Naive thymus-derived CD4-positive, alpha-beta T cell (primary cell): Measurements from ENCODE around the gene TECPR1. TPM values are rescaled to one million over a fixed set of nuclear protein-coding genes. Genes with fewer than 3 reads are reported as not detected.

ENCODE experiments used
- ATAC-seq: fragments of 150-1000 bp; cut with Tn5 transposase; 2 replicates; pipeline ENCODE4 v1.10.0; 2021; ENCODE audit warnings: mild to moderate bottlenecking, moderate library complexity
- CTCF ChIA-PET: fragments of 350-600 bp; sonication (Branson Sonifier 250); formaldehyde crosslinking; loops from one replicate; lab custom pipeline; 2021; ENCODE audit warnings: antibody characterized with exemption; lab: Charles Lee
- POLR2A ChIA-PET: fragments of 350-600 bp; sonication (Branson Sonifier 250); formaldehyde crosslinking; loops from one replicate; lab custom pipeline; 2021; ENCODE audit warnings: antibody characterized with exemption, inconsistent platforms; lab: Charles Lee
- DNase-seq, 9 donors: peaks; one replicate each; pipeline versions ENCODE4 v3.0.0 to v3.0.0-alpha.2; 2020 to 2022; ENCODE audit warnings: mixed read lengths in 1 of 9
- H3K27ac ChIP-seq: one replicate; pipeline ENCODE4 v1.7.0; 2013; ENCODE audit warnings: mild to moderate bottlenecking, low read depth, low read length, moderate library complexity
- H3K27me3 ChIP-seq, 2 donors: one replicate each; pipeline ENCODE4 v1.7.0; 2013; ENCODE audit warnings: low read length in 2 of 2, mild to moderate bottlenecking in 2 of 2, moderate library complexity in 2 of 2; ENCODE audit not compliant: control insufficient read depth in 2 of 2, insufficient read depth in 2 of 2
- H3K36me3 ChIP-seq, 3 experiments: 1 replicate in 2 of 3; 2 replicates in 1 of 3; pipeline ENCODE4 v1.7.0; 2013; ENCODE audit warnings: low read length in 3 of 3, mild to moderate bottlenecking in 3 of 3, moderate library complexity in 1 of 3; ENCODE audit not compliant: insufficient read depth in 3 of 3, control insufficient read depth in 2 of 3
- H3K4me1 ChIP-seq, 2 donors: one replicate each; pipeline ENCODE4 v1.7.0; 2013; ENCODE audit warnings: low read length in 2 of 2, mild to moderate bottlenecking in 2 of 2, moderate library complexity in 1 of 2; ENCODE audit not compliant: control insufficient read depth in 2 of 2, insufficient read depth in 2 of 2
- H3K4me3 ChIP-seq: 2 replicates; pipeline ENCODE4 v1.7.0; 2013; ENCODE audit warnings: mild to moderate bottlenecking, low read length
- H3K9me3 ChIP-seq, 3 experiments: 1 replicate in 2 of 3; 2 replicates in 1 of 3; pipeline ENCODE4 v1.7.0; 2013; ENCODE audit warnings: low read length in 3 of 3; ENCODE audit not compliant: control insufficient read depth in 2 of 3
- H3K27ac Mint-ChIP-seq, 9 donors: one replicate each; pipeline ENCODE4 v1.8.0; 2020 to 2022; ENCODE audit warnings: mixed read lengths in 9 of 9, mild to moderate bottlenecking in 8 of 9, moderate library complexity in 5 of 9, inconsistent platforms in 2 of 9
- H3K27me3 Mint-ChIP-seq, 5 donors: one replicate each; pipeline ENCODE4 v1.8.0; 2021 to 2022; ENCODE audit warnings: mixed read lengths in 5 of 5, mild to moderate bottlenecking in 1 of 5
- H3K36me3 Mint-ChIP-seq, 5 donors: one replicate each; pipeline ENCODE4 v1.8.0; 2020 to 2022; ENCODE audit warnings: mixed read lengths in 5 of 5, mild to moderate bottlenecking in 3 of 5, inconsistent platforms in 1 of 5
- H3K4me1 Mint-ChIP-seq, 7 donors: one replicate each; pipeline ENCODE4 v1.8.0; 2020 to 2022; ENCODE audit warnings: mixed read lengths in 7 of 7, mild to moderate bottlenecking in 3 of 7, inconsistent platforms in 1 of 7
- H3K4me3 Mint-ChIP-seq, 10 donors: one replicate each; pipeline ENCODE4 v1.8.0; 2020 to 2022; ENCODE audit warnings: mild to moderate bottlenecking in 10 of 10, mixed read lengths in 10 of 10, moderate library complexity in 6 of 10, inconsistent platforms in 2 of 10
- H3K9me3 Mint-ChIP-seq, 11 donors: one replicate each; pipeline ENCODE4 v1.8.0; 2020 to 2022; ENCODE audit warnings: mixed read lengths in 11 of 11, mild to moderate bottlenecking in 4 of 11, inconsistent platforms in 1 of 11, moderate library complexity in 1 of 11
- intact Hi-C, 2 donors: fragments of 100-400 bp; cut with micrococcal nuclease; formaldehyde crosslinking; loops; one replicate each; pipeline ENCODE4 v1.15.1; 2023
- polyA plus RNA-seq, 2 donors: library from polyadenylated mRNA; unstranded; fragments of 300-500 nt; fragmentation: Illumina TruSeq; gene quantifications; one replicate each; pipeline ENCODE4 v1.2.3, GENCODE V29; 2021
- total RNA-seq, 6 experiments: library from RNA in 5 of 6; stranded (reverse) in 5 of 6; gene quantifications; 1 replicate in 5 of 6; 2 replicates in 1 of 6; pipeline ENCODE4 v1.2.3 and lab custom pipeline; 2021 to 2026

TECPR1 gene
- total and polyA plus RNA-seq, 7 experiments from 2014 or later, result 21.0 to 203 (median 119) TPM

GRCh38 chr7:98295467-98296192, 43.6 kb upstream of the TECPR1 start:
- H3K36me3 Mint-ChIP-seq, result peaks cover 0 to 6% (median 0%) of the 10 kb centered on the region in 5 donors
- Histone ChIP-seq H3K27me3 (no peaks in the 10 kb centered on the region), H3K27ac (no peak overlapping the region), H3K36me3 (peaks cover 0 to 27% (median 0%) of the 10 kb centered on the region in 3 experiments), H3K4me1 (no peaks in the 10 kb centered on the region), H3K9me3 (no peaks in the 10 kb centered on the region), H3K4me3 (no peak overlapping the region)
- ATAC-seq (no peak), DNase-seq (no peak)
- CTCF ChIA-PET, result no interaction called here
- H3K27me3 Mint-ChIP-seq, result no peaks in the 10 kb centered on the region
- POLR2A ChIA-PET, result interaction anchor here (0.6 kb wide), 1 partner anchor 9 kb away, joined by 5 read pairs; no protein-coding TSS in a partner anchor
- intact Hi-C loops, result no loop called here
- peaks cover 0 to 2% (median 0%) of the 10 kb centered on the region in 7 donors for H3K4me1 Mint-ChIP-seq
- no peak overlapping the region for H3K4me3 Mint-ChIP-seq
- H3K27ac Mint-ChIP-seq, result no peak overlapping the region
- no peaks in the 10 kb centered on the region for H3K9me3 Mint-ChIP-seq

GRCh38 chr7:98294798-98295382, 42.9 kb upstream of the TECPR1 start:
- no peaks in the 10 kb centered on the region for H3K27me3 Mint-ChIP-seq
- Histone ChIP-seq H3K27ac (no peak overlapping the region), H3K36me3 (peaks cover 0 to 28% (median 0%) of the 10 kb centered on the region in 3 experiments), H3K27me3 (no peaks in the 10 kb centered on the region), H3K4me3 (no peak overlapping the region), H3K4me1 (no peaks in the 10 kb centered on the region), H3K9me3 (no peaks in the 10 kb centered on the region)
- intact Hi-C loops, result no loop called here
- peaks cover 0 to 2% (median 0%) of the 10 kb centered on the region in 7 donors for H3K4me1 Mint-ChIP-seq
- CTCF ChIA-PET, result no interaction called here
- no peak overlapping the region for H3K4me3 Mint-ChIP-seq
- no peaks in the 10 kb centered on the region for H3K9me3 Mint-ChIP-seq
- ATAC-seq, result peak; percentile 65
- POLR2A ChIA-PET, result interaction anchor here (0.6 kb wide), 1 partner anchor 15 kb away, joined by 3 read pairs; no protein-coding TSS in a partner anchor
- peaks cover 0 to 6% (median 0%) of the 10 kb centered on the region in 5 donors for H3K36me3 Mint-ChIP-seq
- peak in 1 of 9 donors; percentile 36 for DNase-seq
- peak overlapping the region in 1 of 9 donors; percentile 41 for H3K27ac Mint-ChIP-seq

- intact Hi-C loops, result no loop called here
- Histone ChIP-seq H3K27me3 (no peaks in the 10 kb centered on the region), H3K36me3 (peaks cover 0 to 28% (median 0%) of the 10 kb centered on the region in 3 experiments), H3K27ac (no peak overlapping the region), H3K9me3 (no peaks in the 10 kb centered on the region), H3K4me3 (no peak overlapping the region), H3K4me1 (no peaks in the 10 kb centered on the region)
- POLR2A ChIA-PET, result interaction anchor here (0.6 kb wide), 1 partner anchor 14 kb away, joined by 3 read pairs; no protein-coding TSS in a partner anchor
- no peaks in the 10 kb centered on the region for H3K9me3 Mint-ChIP-seq
- peak overlapping the region in 2 of 9 donors; percentile 9 to 41 for H3K27ac Mint-ChIP-seq
- CTCF ChIA-PET, result no interaction called here
- no peak overlapping the region for H3K4me3 Mint-ChIP-seq
- no peak for DNase-seq
- no peaks in the 10 kb centered on the region for H3K27me3 Mint-ChIP-seq
- peaks cover 0 to 6% (median 0%) of the 10 kb centered on the region in 5 donors for H3K36me3 Mint-ChIP-seq
- peaks cover 0 to 2% (median 0%) of the 10 kb centered on the region in 7 donors for H3K4me1 Mint-ChIP-seq
- no peak for ATAC-seq
These were observed 42.3 kb upstream of the TECPR1 start for GRCh38 chr7:98294326-98294725.

- H3K27ac Mint-ChIP-seq, result peak overlapping the region in 1 of 9 donors; percentile 70
- no peak overlapping the region for H3K27ac ChIP-seq
- H3K9me3 ChIP-seq, result no peaks in the 10 kb centered on the region
- no peak overlapping the region for H3K4me3 Mint-ChIP-seq
- DNase-seq (no peak), ATAC-seq (no peak)
- H3K27me3 Mint-ChIP-seq, result no peaks in the 10 kb centered on the region
- H3K36me3 Mint-ChIP-seq, result peaks cover 0 to 6% (median 0%) of the 10 kb centered on the region in 5 donors
- no peaks in the 10 kb centered on the region for H3K4me1 ChIP-seq
- H3K4me3 ChIP-seq, result no peak overlapping the region
- POLR2A ChIA-PET, result no interaction called here
- H3K4me1 Mint-ChIP-seq, result peaks cover 0 to 2% (median 0%) of the 10 kb centered on the region in 7 donors
- intact Hi-C loops, result no loop called here
- H3K36me3 ChIP-seq, result peaks cover 0 to 28% (median 0%) of the 10 kb centered on the region in 3 experiments
- CTCF ChIA-PET, result no interaction called here
- no peaks in the 10 kb centered on the region for H3K9me3 Mint-ChIP-seq
- no peaks in the 10 kb centered on the region for H3K27me3 ChIP-seq
These were observed 41.7 kb upstream of the TECPR1 start for GRCh38 chr7:98293746-98294145.

- Histone ChIP-seq H3K27ac (no peak overlapping the region), H3K4me1 (no peaks in the 10 kb centered on the region), H3K36me3 (peaks cover 0 to 28% (median 0%) of the 10 kb centered on the region in 3 experiments), H3K9me3 (no peaks in the 10 kb centered on the region), H3K4me3 (no peak overlapping the region), H3K27me3 (no peaks in the 10 kb centered on the region)
- DNase-seq (no peak), ATAC-seq (no peak)
- H3K36me3 Mint-ChIP-seq, result peaks cover 0 to 6% (median 0%) of the 10 kb centered on the region in 5 donors
- peaks cover 0 to 4% (median 3%) of the 10 kb centered on the region in 7 donors for H3K4me1 Mint-ChIP-seq
- H3K27ac Mint-ChIP-seq, result no peak overlapping the region
- ChIA-PET POLR2A (no interaction called here), CTCF (no interaction called here)
- intact Hi-C loops, result no loop called here
- H3K4me3 Mint-ChIP-seq, result no peak overlapping the region
- H3K9me3 Mint-ChIP-seq, result no peaks in the 10 kb centered on the region
- H3K27me3 Mint-ChIP-seq, result no peaks in the 10 kb centered on the region
These were observed 41.2 kb upstream of the TECPR1 start for GRCh38 chr7:98293265-98293664.

- peaks cover 0 to 5% (median 4%) of the 10 kb centered on the region in 7 donors for H3K4me1 Mint-ChIP-seq
- Histone ChIP-seq H3K4me1 (no peaks in the 10 kb centered on the region), H3K9me3 (no peaks in the 10 kb centered on the region), H3K27me3 (no peaks in the 10 kb centered on the region), H3K36me3 (peaks cover 0 to 36% (median 0%) of the 10 kb centered on the region in 3 experiments), H3K27ac (no peak overlapping the region), H3K4me3 (no peak overlapping the region)
- H3K36me3 Mint-ChIP-seq, result peaks cover 0 to 6% (median 0%) of the 10 kb centered on the region in 5 donors
- ChIA-PET POLR2A (no interaction called here), CTCF (no interaction called here)
- ATAC-seq (no peak), DNase-seq (no peak)
- H3K9me3 Mint-ChIP-seq, result no peaks in the 10 kb centered on the region
- intact Hi-C loops, result no loop called here
- no peaks in the 10 kb centered on the region for H3K27me3 Mint-ChIP-seq
- no peak overlapping the region for H3K27ac Mint-ChIP-seq
- no peak overlapping the region for H3K4me3 Mint-ChIP-seq
These were observed 39.7 kb upstream of the TECPR1 start for GRCh38 chr7:98291717-98292116.
